GM19240 (cell line): ENCODE results near the gene GPR161.
"Not testable (repeated sequence)": the region's sequence is repeated elsewhere in the genome, so short reads cannot be mapped to it uniquely, and the experiment has no call there.

ENCODE experiments used
- DNase-seq: peaks from one replicate; pipeline ENCODE4 v3.0.0; 2011; ENCODE audit warnings: low spot score; ENCODE audit not compliant: insufficient read length

The GPR161 gene, protein sequence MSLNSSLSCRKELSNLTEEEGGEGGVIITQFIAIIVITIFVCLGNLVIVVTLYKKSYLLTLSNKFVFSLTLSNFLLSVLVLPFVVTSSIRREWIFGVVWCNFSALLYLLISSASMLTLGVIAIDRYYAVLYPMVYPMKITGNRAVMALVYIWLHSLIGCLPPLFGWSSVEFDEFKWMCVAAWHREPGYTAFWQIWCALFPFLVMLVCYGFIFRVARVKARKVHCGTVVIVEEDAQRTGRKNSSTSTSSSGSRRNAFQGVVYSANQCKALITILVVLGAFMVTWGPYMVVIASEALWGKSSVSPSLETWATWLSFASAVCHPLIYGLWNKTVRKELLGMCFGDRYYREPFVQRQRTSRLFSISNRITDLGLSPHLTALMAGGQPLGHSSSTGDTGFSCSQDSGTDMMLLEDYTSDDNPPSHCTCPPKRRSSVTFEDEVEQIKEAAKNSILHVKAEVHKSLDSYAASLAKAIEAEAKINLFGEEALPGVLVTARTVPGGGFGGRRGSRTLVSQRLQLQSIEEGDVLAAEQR

DNA sequence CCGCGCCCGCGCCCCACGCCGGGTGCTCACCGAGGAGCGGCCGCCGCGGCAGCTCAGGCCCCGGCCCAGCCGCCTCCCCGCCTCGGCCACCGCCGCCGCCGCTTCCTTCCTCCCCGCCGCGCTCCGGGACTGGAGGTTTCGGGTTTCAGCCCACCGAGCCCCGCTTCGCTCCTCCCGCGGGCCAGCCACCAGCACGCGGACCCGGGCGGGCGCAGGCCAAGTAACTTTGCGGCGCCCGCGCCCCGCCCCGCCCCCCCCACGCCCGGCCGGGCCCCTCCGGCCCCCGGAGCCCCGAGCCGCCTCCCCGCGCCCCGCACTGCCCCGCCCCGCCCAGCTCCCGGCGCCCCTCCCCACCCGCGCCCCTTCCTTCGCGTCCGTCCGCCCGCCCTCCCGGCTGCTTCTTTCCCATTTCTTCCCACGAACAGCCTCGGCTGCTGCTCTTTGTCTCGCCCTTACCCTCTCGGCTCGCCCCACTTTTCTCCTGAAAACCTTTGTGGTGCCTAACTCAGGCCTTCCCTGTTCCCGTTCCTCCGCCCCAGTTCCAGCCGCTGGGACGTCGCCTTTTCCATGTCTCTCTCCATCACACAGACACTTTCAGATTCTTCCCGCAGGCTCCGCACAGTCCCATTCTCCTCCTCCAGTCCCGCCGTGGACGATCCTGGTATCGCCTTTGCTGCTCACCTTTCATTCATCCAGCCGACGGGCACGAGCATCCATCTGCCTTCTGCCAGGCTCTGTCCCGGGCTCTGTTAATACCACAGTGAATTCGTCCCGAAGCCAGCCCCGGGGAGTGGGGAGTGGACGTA is at the start of gene GPR161:
Gene GPR161, minus strand, starts transcription at position 222 of the 806 bp plus-strand sequence. CDS start 32,080 bp downstream, outside the sequence.
- no peak for DNase-seq

DNA sequence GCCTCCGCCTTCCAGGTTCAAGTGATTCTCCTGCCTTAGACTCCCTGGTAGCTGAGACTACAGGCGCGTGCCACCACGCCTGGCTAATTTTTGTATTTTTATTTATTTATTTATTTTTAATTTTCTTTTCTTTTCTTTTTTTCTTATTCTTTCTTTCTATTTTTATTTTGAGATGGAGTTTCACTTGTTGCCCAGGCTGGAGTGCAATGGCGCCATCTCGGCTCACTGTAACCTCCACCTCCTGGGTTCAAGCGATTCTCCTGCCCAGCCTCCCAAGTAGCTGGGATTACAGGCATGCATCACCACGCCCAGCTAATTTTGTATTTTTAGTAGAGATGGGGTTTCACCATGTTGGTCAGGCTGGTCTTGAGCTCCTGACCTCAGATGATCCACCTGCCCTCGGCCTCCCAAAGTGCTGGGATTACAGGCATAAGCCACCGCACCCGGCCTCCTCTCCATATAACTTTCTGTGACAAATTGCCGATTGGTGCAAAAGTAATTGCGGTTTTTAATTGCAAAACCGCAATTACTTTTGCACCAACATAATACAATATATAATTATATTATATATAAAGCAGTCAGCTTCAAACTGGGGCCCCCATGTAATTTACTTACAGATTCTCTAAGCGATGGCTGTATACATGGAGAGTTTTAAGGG is 44.5 kb upstream of the GPR161 start:
- not testable (repeated sequence) for DNase-seq

DNA sequence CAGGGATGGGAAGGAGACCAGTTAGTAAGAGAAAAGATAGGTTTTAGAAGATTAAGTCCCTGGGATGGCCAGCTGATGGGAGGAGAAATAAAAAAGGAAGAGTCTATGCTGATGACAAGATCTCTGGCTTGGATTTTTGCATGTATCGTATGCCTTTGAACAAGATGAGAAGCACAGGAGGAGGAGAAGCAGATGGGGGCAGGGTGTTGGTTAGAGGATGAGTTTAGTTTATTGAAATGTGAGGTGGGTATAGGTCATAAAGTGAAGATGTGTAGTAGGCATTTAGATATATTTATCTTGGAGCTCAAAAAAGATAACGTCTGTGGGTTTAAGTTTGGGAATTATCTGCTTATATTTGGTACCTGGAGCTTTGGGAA is 43.4 kb upstream of the GPR161 start:
- DNase-seq: no peak

DNA sequence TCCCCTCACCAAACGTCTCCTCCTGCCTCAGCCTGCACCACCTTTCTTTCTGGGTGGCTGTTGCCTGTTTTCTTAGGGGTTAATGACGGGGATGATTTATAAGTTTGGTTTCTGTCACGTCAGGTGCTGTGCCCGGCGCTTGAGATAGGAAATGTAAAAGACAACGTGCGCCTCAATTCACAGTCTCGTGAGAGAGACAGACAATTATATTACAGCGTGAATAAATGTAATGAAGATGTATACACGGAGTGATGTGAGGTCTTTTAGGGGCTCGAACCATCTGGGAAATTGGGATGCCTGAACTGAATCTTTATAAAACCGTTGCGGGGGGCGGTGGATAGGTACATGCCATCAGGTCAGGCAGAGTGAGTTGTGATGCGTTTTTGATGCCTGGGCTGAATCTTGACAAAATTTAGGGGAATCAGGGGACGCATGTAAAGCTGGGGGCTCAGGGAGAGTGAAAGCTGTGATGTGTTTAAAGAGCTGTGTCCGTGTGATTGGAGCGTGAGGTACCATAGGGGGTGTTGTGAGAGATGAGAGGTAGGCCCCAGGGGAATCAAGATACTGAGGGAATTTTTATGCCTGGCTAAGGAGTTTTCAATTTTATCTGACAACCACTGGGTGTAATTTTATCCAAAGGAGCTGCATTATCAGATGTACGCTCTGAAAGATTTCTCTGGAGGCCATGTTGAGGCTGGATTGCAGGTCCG is 42.9 kb upstream of the GPR161 start:
- no peak for DNase-seq

DNA sequence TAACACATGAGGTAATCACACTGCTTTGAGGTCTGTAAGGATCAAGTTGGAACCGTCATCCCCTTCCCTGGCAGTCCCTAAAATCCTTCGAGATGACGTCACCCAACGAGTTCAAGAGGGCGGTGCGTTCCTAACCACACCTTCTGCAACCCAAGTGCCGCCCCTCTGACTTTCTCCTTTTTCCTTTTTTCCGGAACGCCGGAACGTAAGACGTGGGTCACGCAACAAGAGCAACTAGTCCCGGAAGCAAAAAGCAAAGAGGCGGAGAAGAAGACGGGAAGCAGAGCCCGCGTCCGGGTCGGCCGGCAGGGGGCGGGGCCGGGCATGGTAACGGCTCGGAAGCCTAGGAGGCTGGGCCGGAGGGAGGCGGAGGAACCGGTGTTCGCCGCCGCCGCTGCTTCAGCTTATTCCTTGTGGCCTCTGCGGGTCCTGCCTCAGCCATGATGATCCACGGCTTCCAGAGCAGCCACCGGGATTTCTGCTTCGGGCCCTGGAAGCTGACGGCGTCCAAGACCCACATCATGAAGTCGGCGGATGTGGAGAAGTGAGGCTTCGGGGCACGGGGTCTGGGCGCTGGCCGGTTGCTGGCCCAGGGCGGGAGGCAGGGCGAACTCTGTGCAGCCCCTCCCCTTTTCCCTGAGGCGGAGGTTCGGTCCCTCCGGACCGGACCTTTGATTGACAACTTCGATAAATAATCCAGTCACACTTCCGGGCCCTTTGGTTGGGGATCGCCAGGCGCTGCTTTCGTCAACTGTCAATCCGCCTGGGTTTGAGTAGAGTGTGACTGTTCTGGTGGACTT is 42.1 kb upstream of the GPR161 start, which contains the start of gene TIPRL:
Gene TIPRL, plus strand, starts transcription at position 325 of the 800 bp plus-strand sequence. Its CDS starts 116 bp downstream, at position 441.
- peak; percentile 84 for DNase-seq

DNA sequence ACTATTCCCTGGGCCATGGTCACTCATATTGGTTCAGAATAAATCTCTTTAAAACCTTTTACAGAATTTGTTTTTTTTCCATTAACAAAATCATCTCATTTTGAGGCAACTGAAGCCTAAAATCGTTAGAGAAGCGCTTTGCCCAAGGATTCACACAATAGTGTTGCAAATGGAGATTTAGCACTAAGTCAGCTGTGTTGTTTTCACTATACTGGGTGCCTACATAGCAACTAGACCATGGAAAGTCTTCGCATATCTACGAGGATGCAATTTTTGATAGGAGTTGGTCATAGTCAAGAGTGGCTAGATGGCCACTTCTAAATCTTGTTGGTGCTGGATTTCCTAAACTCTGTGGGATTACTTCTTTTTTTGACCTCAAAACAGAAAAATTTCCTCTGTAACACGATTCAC is 41.5 kb upstream of the GPR161 start:
- DNase-seq: no peak

DNA sequence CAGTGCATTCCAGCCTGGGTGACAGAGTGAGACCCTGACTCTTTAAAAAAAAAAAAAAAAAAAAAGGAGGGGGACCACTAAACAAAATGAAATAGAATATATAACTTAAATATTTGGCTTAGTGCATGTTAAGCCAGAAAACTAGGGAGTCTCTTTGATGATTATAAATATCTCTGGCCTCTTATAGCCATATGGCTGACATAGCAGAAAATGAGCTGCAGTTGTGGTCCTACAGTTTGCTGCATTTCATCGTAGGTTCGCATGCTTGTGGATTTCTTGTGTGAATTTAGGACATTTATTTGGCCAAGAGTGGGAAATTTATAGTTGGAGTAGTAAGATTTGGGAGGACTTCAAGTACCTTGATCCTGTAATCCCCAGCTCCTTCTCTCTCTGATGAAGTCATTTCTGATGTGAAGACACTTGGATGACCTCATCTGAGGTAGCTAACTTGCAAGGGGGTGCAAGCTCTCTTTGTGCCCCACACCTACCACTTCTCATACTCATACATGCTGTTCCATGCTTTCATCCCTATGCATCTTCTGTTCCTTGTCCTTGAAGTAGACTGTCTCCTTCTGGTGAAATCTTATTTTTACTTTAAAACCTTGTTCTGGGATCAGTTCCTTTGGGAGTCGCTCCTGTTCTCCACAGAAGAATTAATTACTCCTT is 35.7 kb upstream of the GPR161 start:
- DNase-seq: no peak

DNA sequence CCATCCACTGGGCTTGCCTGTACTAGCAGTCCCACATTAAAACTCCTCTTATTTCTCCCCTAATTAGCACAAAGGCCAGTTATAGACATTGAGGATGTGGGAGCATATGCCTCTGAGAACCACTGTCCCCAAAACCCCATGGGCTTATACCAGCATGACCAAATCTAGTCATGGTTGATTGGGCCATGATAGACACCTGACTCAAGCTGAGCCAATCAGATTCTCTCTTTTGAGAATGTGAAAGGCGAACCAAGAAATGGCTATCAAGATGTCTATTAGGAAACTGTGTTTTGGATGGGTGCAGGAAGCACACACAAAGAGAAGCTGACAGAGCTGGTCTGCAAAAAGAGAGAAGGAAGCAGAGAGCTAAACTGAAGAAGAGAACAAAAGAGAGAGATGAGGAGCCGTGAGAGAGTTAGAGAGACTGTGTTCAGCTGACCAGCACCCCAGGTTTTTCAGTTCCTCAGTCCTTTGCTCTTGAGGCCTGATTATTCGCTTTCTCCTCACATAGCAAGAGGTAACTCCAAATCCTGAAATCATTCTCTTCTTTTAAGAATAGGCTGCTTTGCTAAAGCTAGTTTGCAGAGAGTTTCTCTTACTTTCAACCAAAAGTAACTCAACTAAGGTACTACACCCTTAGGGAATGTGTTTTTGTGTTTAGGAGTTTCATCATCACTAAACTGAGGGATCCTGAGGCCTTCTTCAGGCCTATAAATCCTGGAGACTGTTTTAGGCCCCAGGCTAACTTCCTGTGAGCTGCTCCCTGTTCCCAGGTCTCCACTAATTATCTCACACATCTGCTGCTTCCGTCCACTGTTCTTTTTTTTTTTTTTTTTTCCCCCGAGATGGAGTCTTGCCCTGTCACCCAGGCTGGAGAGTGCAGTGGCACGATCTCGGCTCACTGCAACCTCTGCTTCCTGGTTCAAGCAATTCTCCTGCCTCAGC is 34.1 kb upstream of the GPR161 start:
- no peak for DNase-seq

DNA sequence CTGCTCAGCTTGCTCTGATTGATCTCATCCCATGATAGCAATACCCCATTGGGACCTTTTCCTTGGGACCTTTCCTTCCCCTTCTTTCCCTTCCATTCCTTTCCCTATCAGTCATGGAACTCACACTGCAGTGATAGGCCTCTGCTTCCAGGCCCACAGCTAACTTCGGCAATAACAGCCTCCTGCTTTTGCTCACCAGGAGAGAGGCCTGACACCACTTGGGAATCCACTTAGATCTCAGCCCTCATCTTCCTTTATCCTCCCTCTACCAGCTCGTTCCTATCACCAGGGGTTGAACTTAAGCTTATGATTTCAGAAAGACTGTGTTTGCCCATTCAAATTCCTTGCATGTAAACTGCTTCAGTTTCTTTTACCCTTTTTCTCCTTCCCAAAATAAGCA is 31.1 kb upstream of the GPR161 start:
- no peak for DNase-seq

DNA sequence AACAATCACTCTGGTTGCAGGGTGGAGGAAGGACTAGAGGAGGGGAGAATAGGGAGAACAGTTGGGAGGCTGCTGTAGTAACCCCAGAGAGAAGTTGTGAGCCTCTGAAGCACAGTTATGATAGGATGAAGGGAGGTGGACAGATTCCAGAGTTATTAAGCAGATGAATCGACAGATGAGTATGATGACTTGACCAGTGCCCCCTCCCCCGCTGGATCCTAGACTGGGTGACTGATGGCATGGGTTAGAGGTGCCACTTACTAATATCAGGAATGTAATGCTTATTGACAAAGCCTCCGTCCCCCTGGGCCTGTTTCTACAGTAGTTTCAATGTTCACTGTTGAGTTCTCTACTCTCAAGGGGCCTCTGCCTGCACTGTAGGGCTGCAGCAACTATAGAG is 28.0 kb upstream of the GPR161 start:
- no peak for DNase-seq

DNA sequence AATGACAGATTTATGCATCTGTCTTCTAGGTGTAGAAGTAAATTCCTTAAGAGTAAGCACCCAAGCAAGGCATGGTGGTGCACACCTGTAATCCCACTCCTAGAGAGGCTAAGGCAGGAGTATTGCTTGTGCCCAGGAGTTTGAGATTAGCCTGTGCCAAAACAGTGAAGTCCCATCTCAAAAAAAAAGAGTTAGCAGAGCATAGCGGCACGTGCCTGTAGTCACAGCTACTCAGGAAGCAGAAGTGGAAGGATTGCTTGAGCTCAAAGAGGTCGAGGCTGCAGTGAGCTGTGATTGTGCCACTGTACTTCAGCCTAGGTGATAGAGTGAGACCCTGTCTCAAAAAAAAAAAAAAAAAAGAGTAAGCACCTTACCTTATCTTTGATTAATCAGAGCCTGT is 26.9 kb upstream of the GPR161 start:
- no peak for DNase-seq

DNA sequence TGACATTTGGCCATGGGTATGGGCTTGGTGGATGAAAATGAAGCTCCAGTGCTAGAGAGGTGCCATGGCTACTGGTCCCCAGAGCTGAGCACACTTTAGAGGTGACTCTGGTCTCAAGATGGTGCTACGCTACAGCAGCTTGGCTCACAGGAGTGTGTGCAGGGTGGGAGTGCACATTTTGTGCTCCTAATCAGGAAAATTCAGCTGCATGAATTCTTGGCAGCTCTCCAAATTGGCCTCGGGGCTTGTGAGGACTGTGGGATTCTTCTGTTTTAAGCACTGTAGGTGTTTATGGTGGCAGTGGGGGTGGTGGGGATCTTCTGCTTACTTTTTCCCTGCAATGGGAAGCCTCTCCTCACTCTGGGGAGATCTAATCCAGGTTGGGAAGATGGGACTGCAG is 24.7 kb upstream of the GPR161 start:
- DNase-seq: no peak

DNA sequence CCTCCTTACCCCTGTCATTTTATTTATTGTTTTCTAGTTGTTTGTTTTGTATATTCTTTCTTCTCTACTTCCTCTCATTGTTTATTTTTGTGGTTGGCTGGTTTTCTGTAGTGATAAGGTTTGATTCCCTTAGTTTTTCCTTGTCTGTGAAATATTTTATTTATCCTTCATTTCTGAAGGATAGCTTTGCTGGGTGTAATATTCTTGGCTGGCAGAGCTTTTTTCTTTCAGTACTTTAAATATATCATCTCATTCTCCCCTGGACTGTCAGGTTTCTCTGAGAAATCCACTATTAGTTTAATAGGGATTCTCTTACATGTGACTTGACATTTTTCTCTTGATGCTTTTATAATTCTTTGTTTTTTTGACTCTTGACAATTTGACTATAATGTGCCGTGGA is 23.2 kb upstream of the GPR161 start:
- DNase-seq: no peak

DNA sequence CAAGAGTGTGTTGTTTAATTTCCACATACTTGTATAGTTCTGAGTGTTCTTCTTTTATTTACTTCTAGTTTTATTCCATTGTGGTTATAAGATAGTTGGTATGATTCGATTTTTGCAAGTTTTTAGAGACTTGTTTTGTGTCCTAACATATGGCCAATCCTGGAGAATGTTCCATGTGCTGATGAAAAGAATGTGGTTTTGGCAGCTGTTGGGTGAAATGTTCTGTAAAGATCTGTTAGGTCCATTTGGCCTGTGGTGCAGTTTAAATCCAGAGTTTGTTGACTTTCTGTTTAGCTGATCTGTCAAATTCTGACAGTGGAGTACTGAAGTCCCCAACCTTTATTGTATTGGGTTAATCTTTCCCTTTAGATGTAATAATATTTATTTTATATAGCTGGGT is 22.5 kb upstream of the GPR161 start:
- no peak for DNase-seq

DNA sequence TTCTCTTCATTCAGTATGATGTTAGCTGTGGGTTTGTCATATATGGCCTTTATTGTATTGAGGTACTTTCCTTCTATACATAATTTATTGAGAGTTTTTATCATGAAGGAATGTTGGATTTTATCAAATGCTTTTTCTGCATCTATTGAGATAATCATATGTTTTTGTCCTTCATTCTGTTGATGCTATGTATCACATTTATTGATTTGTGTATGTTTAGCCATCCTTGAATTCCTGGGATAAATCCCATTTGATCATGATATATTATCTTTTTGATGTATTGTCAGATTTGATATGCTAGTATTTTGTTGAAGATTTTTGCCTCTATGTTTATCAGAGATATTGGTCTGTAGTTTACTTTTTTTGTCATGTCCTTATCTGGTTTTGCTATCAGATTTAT is 20.9 kb upstream of the GPR161 start:
- DNase-seq: no peak

DNA sequence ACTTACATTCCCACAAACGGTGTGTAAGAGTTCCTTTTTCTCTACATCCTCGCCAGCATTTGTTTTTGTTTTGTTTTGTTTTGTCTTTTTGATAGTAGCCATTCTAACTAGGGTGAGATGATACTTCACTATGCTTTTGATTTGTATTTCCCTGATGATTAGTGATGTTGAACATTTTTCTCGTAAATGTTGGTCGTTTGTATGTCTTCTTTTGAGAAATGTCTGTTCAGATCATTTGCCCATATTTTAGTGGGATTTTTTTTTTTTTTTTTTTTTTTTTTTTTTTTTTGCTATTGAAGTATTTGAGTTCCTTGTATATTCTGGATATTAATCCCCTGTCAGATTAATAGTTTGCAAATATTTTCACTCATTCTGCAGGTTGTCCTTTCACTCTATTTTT is 19.2 kb upstream of the GPR161 start:
- DNase-seq: no peak

DNA sequence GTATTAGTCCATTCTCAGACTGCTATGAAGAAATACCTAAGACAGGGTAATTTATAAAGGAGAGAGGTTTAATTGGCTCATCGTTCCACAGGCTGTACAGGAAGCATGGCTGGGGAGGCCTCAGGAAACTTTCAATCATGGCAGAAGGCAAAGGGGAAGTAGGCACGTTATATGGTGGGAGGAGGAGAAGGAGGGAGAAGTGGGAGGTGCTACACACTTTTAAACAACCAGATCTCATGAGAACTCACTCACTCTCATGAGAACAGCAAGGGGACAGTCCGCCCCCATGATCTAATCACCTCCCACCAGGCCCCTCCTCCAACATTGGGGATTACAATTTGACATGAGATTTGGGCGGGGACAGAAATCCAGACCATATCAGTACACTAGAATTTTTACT is 18.0 kb upstream of the GPR161 start:
- DNase-seq: not testable (repeated sequence)

DNA sequence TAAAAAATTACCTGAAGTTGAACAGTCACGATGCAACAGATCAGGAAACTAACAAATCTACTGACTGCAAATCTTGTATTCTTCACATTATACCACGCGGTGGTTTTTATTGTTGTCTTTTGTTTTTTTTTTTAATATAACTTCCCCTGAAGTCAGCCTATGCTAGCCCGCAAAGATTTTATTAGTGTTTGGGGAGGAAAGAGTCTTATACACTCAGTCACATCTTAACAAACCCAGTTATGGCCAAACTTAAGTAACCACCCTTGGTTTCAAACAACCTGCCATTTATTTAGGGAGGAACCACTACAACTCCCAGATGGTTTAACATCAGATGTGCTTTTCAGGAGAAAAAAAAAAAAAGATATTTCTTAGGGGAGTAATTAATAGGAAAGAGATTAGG is 15.2 kb upstream of the GPR161 start:
- DNase-seq: no peak

DNA sequence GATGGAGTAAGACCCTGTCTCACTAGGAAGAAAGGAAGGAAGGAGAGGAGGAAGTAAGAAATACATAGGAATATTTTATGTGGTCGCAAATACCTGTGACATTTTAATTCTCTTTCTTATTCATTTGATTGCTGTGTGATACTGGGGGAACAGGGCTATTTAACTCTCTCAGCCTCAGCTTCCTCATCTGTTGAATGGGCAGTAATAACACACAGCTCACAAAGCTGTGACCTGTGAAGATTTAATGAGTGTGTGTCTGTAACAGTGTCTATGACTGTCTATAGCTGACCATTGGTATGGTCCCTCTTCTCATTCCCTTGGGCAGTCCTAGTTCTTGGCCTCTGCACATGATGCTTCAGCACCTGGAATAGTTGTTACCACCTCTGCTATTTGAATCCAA is 13.6 kb upstream of the GPR161 start:
- no peak for DNase-seq
